HEK293 (cell line): ENCODE measurements around the gene LMBRD2.
A peak's percentile ranks its signal among the peaks of the same experiment; 100 is the strongest.
"Not testable (repeated sequence)": the region's sequence is repeated elsewhere in the genome, so short reads cannot be mapped to it uniquely, and the experiment has no call there.

Experiments
- CTCF ChIA-PET: fragments of 350-600 bp; formaldehyde crosslinking; extraction: SDS; loops from one replicate; lab custom pipeline; 2021; ENCODE audit warnings: antibody characterized with exemption; lab: Yijun Ruan, JAX
- POLR2A ChIA-PET: fragments of 300-600 bp; formaldehyde crosslinking; extraction: SDS; loops from one replicate; lab custom pipeline; 2020; ENCODE audit warnings: antibody characterized with exemption, inconsistent platforms; lab: Yijun Ruan, JAX
- H3K27ac ChIP-seq: fragments of 200-500 bp; sonication (Bioruptor generic); 2 replicates; pipeline ENCODE4 v1.5.1; 2014; ENCODE audit warnings: low read depth, low read length, control low read depth, inconsistent platforms; ENCODE audit errors: extremely low read depth
- H3K36me3 ChIP-seq, 2 experiments: fragments of 200-500 bp in 1 of 2; sonication (Bioruptor generic) in 1 of 2; 1 replicate in 1 of 2; 2 replicates in 1 of 2; pipeline ENCODE4 v1.5.1; 2014 to 2017; ENCODE audit warnings: inconsistent platforms in 2 of 2, low read length in 2 of 2; ENCODE audit not compliant: control insufficient read depth in 2 of 2, insufficient read depth in 1 of 2
- H3K4me1 ChIP-seq: fragments of 200-500 bp; sonication (Bioruptor generic); 2 replicates; pipeline ENCODE4 v1.5.1; 2014; ENCODE audit warnings: mild to moderate bottlenecking, low read length, inconsistent platforms; ENCODE audit not compliant: control insufficient read depth, insufficient read depth
- H3K4me3 ChIP-seq: 2 replicates; pipeline ENCODE4 v1.5.1; 2011; ENCODE audit warnings: low read depth, mild to moderate bottlenecking, control low read depth, low read length, moderate library complexity
- H3K9me3 ChIP-seq: fragments of 200-500 bp; sonication (Bioruptor generic); 2 replicates; pipeline ENCODE4 v1.5.1; 2014; ENCODE audit warnings: low read depth, low read length, inconsistent platforms; ENCODE audit not compliant: control insufficient read depth, insufficient read depth
- FEZF1 ChIP-seq: fragments of 450-650 bp; formaldehyde crosslinking; IDR thresholded peaks from 2 replicates; pipeline ENCODE4 v1.5.1; 2016; ENCODE audit warnings: missing biosample characterization, missing genetic modification characterization
- INSM2 ChIP-seq: fragments of 450-650 bp; formaldehyde crosslinking; IDR thresholded peaks from 2 replicates; pipeline ENCODE4 v1.5.1; 2016; ENCODE audit warnings: missing biosample characterization, missing genetic modification characterization
- OSR2 ChIP-seq: fragments of 450-650 bp; formaldehyde crosslinking; IDR thresholded peaks from 2 replicates; pipeline ENCODE4 v1.5.1; 2016; ENCODE audit warnings: missing biosample characterization, missing genetic modification characterization
- OVOL3 ChIP-seq: fragments of 450-650 bp; formaldehyde crosslinking; IDR thresholded peaks from 2 replicates; pipeline ENCODE4 v1.5.1; 2016; ENCODE audit warnings: missing biosample characterization, missing genetic modification characterization
- SALL2 ChIP-seq: fragments of 450-650 bp; formaldehyde crosslinking; IDR thresholded peaks from 2 replicates; pipeline ENCODE4 v1.5.0; 2017; ENCODE audit warnings: missing biosample characterization, mild to moderate bottlenecking, missing genetic modification characterization, borderline replicate concordance
- SP3 ChIP-seq: fragments of 450-650 bp; formaldehyde crosslinking; IDR thresholded peaks from 2 replicates; pipeline ENCODE4 v1.5.1; 2016; ENCODE audit warnings: missing biosample characterization, missing genetic modification characterization
- ZBTB21 ChIP-seq: fragments of 450-650 bp; formaldehyde crosslinking; IDR thresholded peaks from 2 replicates; pipeline ENCODE4 v1.5.1; 2017; ENCODE audit warnings: missing biosample characterization, missing genetic modification characterization
- ZBTB26 ChIP-seq: fragments of 450-650 bp; formaldehyde crosslinking; optimal IDR thresholded peaks from 2 replicates; pipeline ENCODE3; 2016; ENCODE audit warnings: missing biosample characterization, mild to moderate bottlenecking, missing genetic modification characterization
- ZEB2 ChIP-seq: fragments of 450-650 bp; formaldehyde crosslinking; IDR thresholded peaks from 2 replicates; pipeline ENCODE4 v1.5.1; 2016; ENCODE audit warnings: missing biosample characterization, missing genetic modification characterization
- ZFP37 ChIP-seq: fragments of 450-650 bp; formaldehyde crosslinking; IDR thresholded peaks from 2 replicates; pipeline ENCODE4 v1.5.1; 2016; ENCODE audit warnings: missing biosample characterization, missing genetic modification characterization
- ZNF10 ChIP-seq: fragments of 450-650 bp; formaldehyde crosslinking; IDR thresholded peaks from 2 replicates; pipeline ENCODE4 v1.5.1; 2017; ENCODE audit warnings: missing biosample characterization, missing genetic modification characterization
- ZNF114 ChIP-seq: fragments of 450-650 bp; formaldehyde crosslinking; IDR thresholded peaks from 2 replicates; pipeline ENCODE4 v1.5.0; 2017; ENCODE audit warnings: missing biosample characterization, missing genetic modification characterization
- ZNF146 ChIP-seq: fragments of 450-650 bp; formaldehyde crosslinking; IDR thresholded peaks from 2 replicates; pipeline ENCODE4 v1.5.1; 2016; ENCODE audit warnings: missing biosample characterization, missing genetic modification characterization
- ZNF157 ChIP-seq: fragments of 450-650 bp; formaldehyde crosslinking; IDR thresholded peaks from 2 replicates; pipeline ENCODE4 v1.5.1; 2016; ENCODE audit warnings: missing biosample characterization, missing genetic modification characterization
- ZNF311 ChIP-seq: fragments of 450-650 bp; formaldehyde crosslinking; IDR thresholded peaks from 2 replicates; pipeline ENCODE4 v1.5.1; 2017; ENCODE audit warnings: missing biosample characterization, missing genetic modification characterization, borderline replicate concordance
- ZNF580 ChIP-seq: fragments of 450-650 bp; formaldehyde crosslinking; IDR thresholded peaks from 2 replicates; pipeline ENCODE4 v1.5.1; 2016; ENCODE audit warnings: missing biosample characterization, missing genetic modification characterization
- ZNF768 ChIP-seq: fragments of 450-650 bp; formaldehyde crosslinking; IDR thresholded peaks from 2 replicates; pipeline ENCODE4 v1.5.1; 2018; ENCODE audit warnings: missing biosample characterization, mild to moderate bottlenecking, missing genetic modification characterization

The LMBRD2 gene

GRCh38 chr5:36193746-36194145 lies 42.1 kb upstream of the LMBRD2 start:
- POLR2A ChIA-PET, result no interaction called here
- Histone ChIP-seq H3K36me3 (peaks cover 48 to 57% of the 10 kb centered on the region in 2 experiments), H3K4me3 (no peak overlapping the region), H3K9me3 (no peaks in the 10 kb centered on the region), H3K4me1 (no peaks in the 10 kb centered on the region)
- TF ChIP-seq ZNF311 (tag by site-specific recombination), result no peak
- no peak for TF ChIP-seq INSM2
- TF ChIP-seq ZFP37 (tag by site-specific recombination), result no peak
- TF ChIP-seq ZNF580 (tag by site-specific recombination), result no peak
- no peak for TF ChIP-seq ZBTB21 (tag by site-specific recombination)
- no peak for TF ChIP-seq OSR2
- no peak for TF ChIP-seq SP3 (tag by site-specific recombination)
- TF ChIP-seq ZNF768 (tag by site-specific recombination), result no peak
- TF ChIP-seq ZEB2, result no peak
- TF ChIP-seq SALL2 (tag by site-specific recombination), result no peak
- no peak for TF ChIP-seq FEZF1 (tag by site-specific recombination)
- TF ChIP-seq ZBTB26, result no peak
- TF ChIP-seq ZNF10, result no peak
- TF ChIP-seq OVOL3 (tag by site-specific recombination), result no peak
- TF ChIP-seq, all 188 proteins: peak for 0
- H3K27ac ChIP-seq, result no peak overlapping the region
- CTCF ChIA-PET, result interaction anchor here (0.6 kb wide), 2 partner anchors 27 to 111 kb away, joined by 3 to 5 read pairs; no protein-coding TSS in a partner anchor

- H3K4me1 ChIP-seq, POLR2A ChIA-PET, H3K9me3 ChIP-seq, H3K4me3 ChIP-seq, H3K27ac ChIP-seq, CTCF ChIA-PET: not testable (repeated sequence)
- peaks cover 39 to 44% of the 10 kb centered on the region in 2 experiments for H3K36me3 ChIP-seq
- peak; percentile 92 for TF ChIP-seq ZNF146
Measured at GRCh38 chr5:36184408-36184807, 32.7 kb upstream of the LMBRD2 start.

GRCh38 chr5:36181774-36182173 lies 30.1 kb upstream of the LMBRD2 start:
- ChIA-PET CTCF (interaction anchor here (1.0 kb wide), 1 partner anchor 55 kb away, joined by 3 read pairs; no protein-coding TSS in a partner anchor), POLR2A (no interaction called here)

More at GRCh38 chr5:36181774-36182173, 30.1 kb upstream of the LMBRD2 start:
- H3K4me1 ChIP-seq, result no peaks in the 10 kb centered on the region
- no peak overlapping the region for H3K4me3 ChIP-seq
- H3K9me3 ChIP-seq, result no peaks in the 10 kb centered on the region
- peaks cover 65 to 68% of the 10 kb centered on the region in 2 experiments for H3K36me3 ChIP-seq
- TF ChIP-seq ZNF114 (tag by site-specific recombination) (no peak), INSM2 (no peak), ZNF157 (no peak), ZNF10 (peak; percentile 56; the same call in 1 of the 2 replicates)
- TF ChIP-seq, all 188 proteins: peak for 1
- no peak overlapping the region for H3K27ac ChIP-seq
